ENCODE data around the gene KISS1R. TPM values are rescaled to one million over a fixed set of nuclear protein-coding genes. Genes with fewer than 3 reads are reported as not detected.

KISS1R gene
- polyA plus RNA-seq, 2 of the 4 experiments (the other 2 are of a cell fraction) = 0.14 to 0.79 TPM

DNA sequence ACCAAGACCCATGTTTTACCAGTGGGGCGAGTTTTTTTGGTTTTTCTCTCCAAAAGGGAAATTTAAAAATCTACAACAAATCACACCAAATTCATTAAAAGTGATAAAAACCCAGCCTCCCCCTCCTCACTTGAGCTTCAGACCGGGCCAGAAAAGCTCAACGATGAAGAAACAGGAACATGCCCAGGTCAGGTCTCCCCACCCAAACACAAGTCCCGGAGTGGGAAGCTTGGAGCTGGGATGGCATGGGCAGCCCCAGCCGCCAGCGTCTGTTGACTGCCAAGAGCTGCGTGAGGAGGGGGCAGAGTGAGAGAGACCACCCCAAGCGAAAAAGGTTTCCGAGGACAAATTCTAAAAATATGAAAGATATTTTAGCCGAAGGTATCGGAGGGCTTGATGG, 20.1 kb upstream of the KISS1R start:
- ChIA-PET CTCF (interaction anchor here (0.7 to 1.5 kb wide), 4 partner anchors 8 to 85 kb away, joined by 3 to 4 read pairs (median 4); no protein-coding TSS in a partner anchor), POLR2A (no interaction called here)
- Histone ChIP-seq H3K4me2 (no peak overlapping the region), H3K27ac (no peak overlapping the region), H3K4me1 (peaks cover 5% of the 10 kb centered on the region; the same call in 1 of the 3 replicates), H3K9me3 (no peaks in the 10 kb centered on the region), H3K4me3 (no peak overlapping the region)
- 96% methylated on average over 11 of the region's 11 CpGs for WGBS (ENCODE audit: missing lambda C conversion rate)
- no peak for DNase-seq (ENCODE audit: low read depth in 1 of 2, low spot score in 1 of 2)
- no peak for ATAC-seq
- TF ChIP-seq NPAS2 (CRISPR knock-in tag; IDR thresholded peaks at IDR 0.05; ENCODE audit: borderline replicate concordance) = no peak
- TF ChIP-seq PHF8 (IDR thresholded peaks at IDR 0.05; ENCODE audit: borderline replicate concordance, low read depth) = no peak
- TF ChIP-seq JUNB (IDR thresholded peaks at IDR 0.05) = no peak
- TF ChIP-seq, protein P1, sequence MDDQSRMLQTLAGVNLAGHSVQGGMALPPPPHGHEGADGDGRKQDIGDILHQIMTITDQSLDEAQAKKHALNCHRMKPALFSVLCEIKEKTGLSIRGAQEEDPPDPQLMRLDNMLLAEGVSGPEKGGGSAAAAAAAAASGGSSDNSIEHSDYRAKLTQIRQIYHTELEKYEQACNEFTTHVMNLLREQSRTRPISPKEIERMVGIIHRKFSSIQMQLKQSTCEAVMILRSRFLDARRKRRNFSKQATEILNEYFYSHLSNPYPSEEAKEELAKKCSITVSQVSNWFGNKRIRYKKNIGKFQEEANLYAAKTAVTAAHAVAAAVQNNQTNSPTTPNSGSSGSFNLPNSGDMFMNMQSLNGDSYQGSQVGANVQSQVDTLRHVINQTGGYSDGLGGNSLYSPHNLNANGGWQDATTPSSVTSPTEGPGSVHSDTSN (IDR thresholded peaks at IDR 0.05) = no peak
- no peak for TF ChIP-seq EP300 (IDR thresholded peaks at IDR 0.05)
- no peak for TF ChIP-seq MAZ (IDR thresholded peaks at IDR 0.05; ENCODE audit: borderline replicate concordance, low read depth, low read length)
- TF ChIP-seq EHMT2 (IDR thresholded peaks at IDR 0.05; ENCODE audit: low read depth) = no peak
- no peak for FAIRE-seq

DNA sequence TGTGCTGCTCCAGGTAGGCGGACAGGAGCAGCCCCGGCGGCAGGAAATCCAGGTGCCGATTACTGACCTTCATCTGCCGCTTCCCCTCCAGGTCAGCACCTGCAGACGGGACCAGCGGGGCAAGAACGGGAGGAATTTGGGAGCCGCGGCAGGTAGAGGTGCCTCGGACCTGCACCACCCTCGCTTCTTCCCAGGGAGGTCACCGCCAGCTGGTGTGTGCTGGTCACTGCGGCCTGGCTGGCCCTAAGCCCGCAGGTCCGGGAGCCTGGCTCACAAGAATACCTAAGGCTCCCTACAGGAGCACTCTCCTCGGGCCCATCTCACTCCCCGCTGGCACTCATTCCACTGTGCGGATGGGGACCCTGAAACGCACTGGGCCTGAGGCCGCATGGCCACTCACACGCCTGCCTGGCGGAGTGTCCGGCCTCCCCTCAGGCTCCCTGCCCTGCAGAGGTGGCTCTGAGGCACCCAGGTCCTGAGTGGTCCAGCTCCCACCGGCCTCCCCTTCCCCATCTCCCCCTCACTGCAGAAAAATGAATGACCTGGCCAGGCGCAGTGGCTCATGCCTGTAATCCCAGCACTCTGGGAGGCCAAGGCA, 19.6 kb upstream of the KISS1R start:
- ChIA-PET CTCF (interaction anchor here (0.7 to 1.5 kb wide), 4 partner anchors 8 to 84 kb away, joined by 3 to 4 read pairs (median 4); no protein-coding TSS in a partner anchor), POLR2A (no interaction called here)
- Histone ChIP-seq H3K4me3 (no peak overlapping the region), H3K4me1 (peaks cover 5% of the 10 kb centered on the region; the same call in 1 of the 3 replicates), H3K4me2 (no peak overlapping the region), H3K9me3 (no peaks in the 10 kb centered on the region), H3K27ac (no peak overlapping the region)
- DNase-seq (ENCODE audit: low read depth in 1 of 2, low spot score in 1 of 2) (no peak), ATAC-seq (peak; percentile 37 to 45; a peak in 4 of 6 replicates), FAIRE-seq (no peak)
- TF ChIP-seq, protein P2, sequence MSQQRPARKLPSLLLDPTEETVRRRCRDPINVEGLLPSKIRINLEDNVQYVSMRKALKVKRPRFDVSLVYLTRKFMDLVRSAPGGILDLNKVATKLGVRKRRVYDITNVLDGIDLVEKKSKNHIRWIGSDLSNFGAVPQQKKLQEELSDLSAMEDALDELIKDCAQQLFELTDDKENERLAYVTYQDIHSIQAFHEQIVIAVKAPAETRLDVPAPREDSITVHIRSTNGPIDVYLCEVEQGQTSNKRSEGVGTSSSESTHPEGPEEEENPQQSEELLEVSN (IDR thresholded peaks at IDR 0.05; ENCODE audit: borderline replicate concordance, low read depth) = no peak
- TF ChIP-seq NFE2L2 (conservative IDR thresholded peaks at IDR 0.05; ENCODE audit: low read length) (no peak), GATA3 (IDR thresholded peaks at IDR 0.05; ENCODE audit: borderline replicate concordance) (no peak), TP53 (CRISPR knock-in tag; IDR thresholded peaks at IDR 0.05) (no peak), JUN (IDR thresholded peaks at IDR 0.05) (no peak), CEBPB (IDR thresholded peaks at IDR 0.05) (no peak), MAZ (IDR thresholded peaks at IDR 0.05; ENCODE audit: borderline replicate concordance, low read depth, low read length) (no peak), RAD21 (conservative IDR thresholded peaks at IDR 0.05 in 1 of 2, IDR thresholded peaks at IDR 0.05 in 1 of 2) (no peak), POLR2A (IDR thresholded peaks at IDR 0.05; ENCODE audit: low read length) (no peak), RARB (CRISPR knock-in tag; IDR thresholded peaks at IDR 0.05) (no peak), CHD2 (IDR thresholded peaks at IDR 0.05; ENCODE audit: low read length, partially characterized antibody) (no peak), CBX2 (IDR thresholded peaks at IDR 0.05; ENCODE audit: borderline replicate concordance, low read depth) (no peak), RCOR1 (IDR thresholded peaks at IDR 0.05; ENCODE audit: low read depth, low read length) (no peak), CBX8 (IDR thresholded peaks at IDR 0.05) (no peak), ZC3H11A (IDR thresholded peaks at IDR 0.05) (no peak)
- TF ChIP-seq, protein P3, sequence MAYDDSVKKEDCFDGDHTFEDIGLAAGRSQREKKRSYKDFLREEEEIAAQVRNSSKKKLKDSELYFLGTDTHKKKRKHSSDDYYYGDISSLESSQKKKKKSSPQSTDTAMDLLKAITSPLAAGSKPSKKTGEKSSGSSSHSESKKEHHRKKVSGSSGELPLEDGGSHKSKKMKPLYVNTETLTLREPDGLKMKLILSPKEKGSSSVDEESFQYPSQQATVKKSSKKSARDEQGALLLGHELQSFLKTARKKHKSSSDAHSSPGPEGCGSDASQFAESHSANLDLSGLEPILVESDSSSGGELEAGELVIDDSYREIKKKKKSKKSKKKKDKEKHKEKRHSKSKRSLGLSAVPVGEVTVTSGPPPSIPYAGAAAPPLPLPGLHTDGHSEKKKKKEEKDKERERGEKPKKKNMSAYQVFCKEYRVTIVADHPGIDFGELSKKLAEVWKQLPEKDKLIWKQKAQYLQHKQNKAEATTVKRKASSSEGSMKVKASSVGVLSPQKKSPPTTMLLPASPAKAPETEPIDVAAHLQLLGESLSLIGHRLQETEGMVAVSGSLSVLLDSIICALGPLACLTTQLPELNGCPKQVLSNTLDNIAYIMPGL (CRISPR knock-in tag; IDR thresholded peaks at IDR 0.05; ENCODE audit: borderline replicate concordance) = no peak
- TF ChIP-seq, protein P4, sequence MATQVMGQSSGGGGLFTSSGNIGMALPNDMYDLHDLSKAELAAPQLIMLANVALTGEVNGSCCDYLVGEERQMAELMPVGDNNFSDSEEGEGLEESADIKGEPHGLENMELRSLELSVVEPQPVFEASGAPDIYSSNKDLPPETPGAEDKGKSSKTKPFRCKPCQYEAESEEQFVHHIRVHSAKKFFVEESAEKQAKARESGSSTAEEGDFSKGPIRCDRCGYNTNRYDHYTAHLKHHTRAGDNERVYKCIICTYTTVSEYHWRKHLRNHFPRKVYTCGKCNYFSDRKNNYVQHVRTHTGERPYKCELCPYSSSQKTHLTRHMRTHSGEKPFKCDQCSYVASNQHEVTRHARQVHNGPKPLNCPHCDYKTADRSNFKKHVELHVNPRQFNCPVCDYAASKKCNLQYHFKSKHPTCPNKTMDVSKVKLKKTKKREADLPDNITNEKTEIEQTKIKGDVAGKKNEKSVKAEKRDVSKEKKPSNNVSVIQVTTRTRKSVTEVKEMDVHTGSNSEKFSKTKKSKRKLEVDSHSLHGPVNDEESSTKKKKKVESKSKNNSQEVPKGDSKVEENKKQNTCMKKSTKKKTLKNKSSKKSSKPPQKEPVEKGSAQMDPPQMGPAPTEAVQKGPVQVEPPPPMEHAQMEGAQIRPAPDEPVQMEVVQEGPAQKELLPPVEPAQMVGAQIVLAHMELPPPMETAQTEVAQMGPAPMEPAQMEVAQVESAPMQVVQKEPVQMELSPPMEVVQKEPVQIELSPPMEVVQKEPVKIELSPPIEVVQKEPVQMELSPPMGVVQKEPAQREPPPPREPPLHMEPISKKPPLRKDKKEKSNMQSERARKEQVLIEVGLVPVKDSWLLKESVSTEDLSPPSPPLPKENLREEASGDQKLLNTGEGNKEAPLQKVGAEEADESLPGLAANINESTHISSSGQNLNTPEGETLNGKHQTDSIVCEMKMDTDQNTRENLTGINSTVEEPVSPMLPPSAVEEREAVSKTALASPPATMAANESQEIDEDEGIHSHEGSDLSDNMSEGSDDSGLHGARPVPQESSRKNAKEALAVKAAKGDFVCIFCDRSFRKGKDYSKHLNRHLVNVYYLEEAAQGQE (IDR thresholded peaks at IDR 0.05) = no peak
- TF ChIP-seq, protein P5, sequence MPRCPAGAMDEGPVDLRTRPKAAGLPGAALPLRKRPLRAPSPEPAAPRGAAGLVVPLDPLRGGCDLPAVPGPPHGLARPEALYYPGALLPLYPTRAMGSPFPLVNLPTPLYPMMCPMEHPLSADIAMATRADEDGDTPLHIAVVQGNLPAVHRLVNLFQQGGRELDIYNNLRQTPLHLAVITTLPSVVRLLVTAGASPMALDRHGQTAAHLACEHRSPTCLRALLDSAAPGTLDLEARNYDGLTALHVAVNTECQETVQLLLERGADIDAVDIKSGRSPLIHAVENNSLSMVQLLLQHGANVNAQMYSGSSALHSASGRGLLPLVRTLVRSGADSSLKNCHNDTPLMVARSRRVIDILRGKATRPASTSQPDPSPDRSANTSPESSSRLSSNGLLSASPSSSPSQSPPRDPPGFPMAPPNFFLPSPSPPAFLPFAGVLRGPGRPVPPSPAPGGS (IDR thresholded peaks at IDR 0.05) = no peak
- TF ChIP-seq, protein P6, sequence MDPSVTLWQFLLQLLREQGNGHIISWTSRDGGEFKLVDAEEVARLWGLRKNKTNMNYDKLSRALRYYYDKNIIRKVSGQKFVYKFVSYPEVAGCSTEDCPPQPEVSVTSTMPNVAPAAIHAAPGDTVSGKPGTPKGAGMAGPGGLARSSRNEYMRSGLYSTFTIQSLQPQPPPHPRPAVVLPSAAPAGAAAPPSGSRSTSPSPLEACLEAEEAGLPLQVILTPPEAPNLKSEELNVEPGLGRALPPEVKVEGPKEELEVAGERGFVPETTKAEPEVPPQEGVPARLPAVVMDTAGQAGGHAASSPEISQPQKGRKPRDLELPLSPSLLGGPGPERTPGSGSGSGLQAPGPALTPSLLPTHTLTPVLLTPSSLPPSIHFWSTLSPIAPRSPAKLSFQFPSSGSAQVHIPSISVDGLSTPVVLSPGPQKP (IDR thresholded peaks at IDR 0.05; ENCODE audit: low read depth, low read length) = no peak
- WGBS (ENCODE audit: missing lambda C conversion rate) = 92% methylated on average over 14 of the region's 26 CpGs
